ENCODE data around the gene CENPX. TPM values are rescaled to one million over a fixed set of nuclear protein-coding genes. Genes with fewer than 3 reads are reported as not detected.
A peak's percentile ranks its signal among the peaks of the same experiment; 100 is the strongest.

CENPX gene
- total and polyA plus RNA-seq, 2 of the 13 experiments (the other 11 are each of a cell fraction or from before 2014, with no cell fraction given), result 92.7 to 170 TPM

- no peak for TF ChIP-seq STAT6 (CRISPR knock-in tag; IDR thresholded peaks at IDR 0.05; ENCODE audit: borderline replicate concordance)
- no peak for TF ChIP-seq CREB1 (IDR thresholded peaks at IDR 0.05)
- TF ChIP-seq CREB1 (CRISPR knock-in tag; IDR thresholded peaks at IDR 0.05), result no peak
- no peak for TF ChIP-seq ZNF530 (CRISPR knock-in tag; IDR thresholded peaks at IDR 0.05; ENCODE audit: low read depth)
- TF ChIP-seq NFIC (IDR thresholded peaks at IDR 0.05; ENCODE audit: low read length), result no peak
- peak; percentile 71 for TF ChIP-seq RXRB (CRISPR knock-in tag; IDR thresholded peaks at IDR 0.05; ENCODE audit: borderline replicate concordance)
- peak; percentile 97 for TF ChIP-seq MTA1 (CRISPR knock-in tag; IDR thresholded peaks at IDR 0.05; ENCODE audit: borderline replicate concordance)
- no peak; the same call in 1 of the 2 replicates for TF ChIP-seq ZNF460 (CRISPR knock-in tag; IDR thresholded peaks at IDR 0.05; ENCODE audit: borderline replicate concordance)
- no peak for TF ChIP-seq SCMH1 (CRISPR knock-in tag; IDR thresholded peaks at IDR 0.05; ENCODE audit: borderline replicate concordance)
- no peak for TF ChIP-seq ZNF672 (CRISPR knock-in tag; IDR thresholded peaks at IDR 0.05)
- peak; percentile 76; the same call in 1 of the 2 replicates for TF ChIP-seq ZNF563 (CRISPR knock-in tag; IDR thresholded peaks at IDR 0.05)
- TF ChIP-seq FOXP1 (IDR thresholded peaks at IDR 0.05), result no peak
- TF ChIP-seq FOXP1 (CRISPR knock-in tag; IDR thresholded peaks at IDR 0.05), result no peak
- no peak for TF ChIP-seq ISX (CRISPR knock-in tag; conservative IDR thresholded peaks at IDR 0.05)
- TF ChIP-seq FUBP1 (CRISPR knock-in tag; IDR thresholded peaks at IDR 0.05; ENCODE audit: borderline replicate concordance), result no peak
- TF ChIP-seq ZNF879 (CRISPR knock-in tag; IDR thresholded peaks at IDR 0.05), result 0 out of 2 replicates have a peak, but pooled peaks have one; percentile 4
- peak; percentile 61; the same call in 1 of the 2 replicates for TF ChIP-seq TARDBP (CRISPR knock-in tag; IDR thresholded peaks at IDR 0.05)
- no peak for TF ChIP-seq SMARCE1 (IDR thresholded peaks at IDR 0.05; ENCODE audit: borderline replicate concordance)
- TF ChIP-seq KDM5B (CRISPR knock-in tag; IDR thresholded peaks at IDR 0.05; ENCODE audit: borderline replicate concordance), result peak; percentile 89
- TF ChIP-seq RNF2 (conservative IDR thresholded peaks at IDR 0.05; ENCODE audit: low read depth), result peak; percentile 35; the same call in 1 of the 2 replicates
- 0 out of 2 replicates have a peak, but pooled peaks have one; percentile 28 for TF ChIP-seq IKZF5 (CRISPR knock-in tag; IDR thresholded peaks at IDR 0.05)
These were observed 34.3 kb upstream of the CENPX start (continued) for GRCh38 chr17:82056729-82057621.

All from HepG2 (cell line).